H1 (cell line): ENCODE data around the gene GNAS. TPM values are rescaled to one million over a fixed set of nuclear protein-coding genes. Genes with fewer than 3 reads are reported as not detected.

Experiments
- polyA plus RNA-seq, 7 experiments: library from polyadenylated mRNA; depleted of rRNA in 3 of 7; stranded (reverse) in 5 of 7; unstranded in 2 of 7; fragments of >200 nt in 5 of 7; fragments of 200-250 nt in 2 of 7; gene quantifications; 1 replicate in 5 of 7; 2 replicates in 1 of 7; 4 replicates in 1 of 7; pipeline versions ENCODE4 v1.2.1 to v1.2.3, GENCODE V29; 2011 to 2013; ENCODE audit warnings: missing spikeins in 2 of 7, mixed read lengths in 2 of 7
- total RNA-seq: library from RNA; stranded (reverse); fragmentation: NEBNext Ultra II Directional; extraction: Animal tissue kit (Norgen Biotek cat#: 25700); gene quantifications from 2 replicates; pipeline ENCODE4 v1.2.1, GENCODE V29; 2021
- TF ChIP-seq, protein P1 (sequence below): fragments of 300-600 bp; sonication (generic); IDR thresholded peaks from 2 replicates; pipeline ENCODE4 v1.7.1; 2012; ENCODE audit warnings: low read length, moderate library complexity, mild to moderate bottlenecking, inconsistent platforms; ENCODE audit not compliant: insufficient replicate concordance

Gene GNAS
- total and polyA plus RNA-seq, 2 of the 8 experiments (the other 6 are each of a cell fraction or from before 2014, with no cell fraction given) = 989 to 1,613 TPM

- TF ChIP-seq, protein P1, sequence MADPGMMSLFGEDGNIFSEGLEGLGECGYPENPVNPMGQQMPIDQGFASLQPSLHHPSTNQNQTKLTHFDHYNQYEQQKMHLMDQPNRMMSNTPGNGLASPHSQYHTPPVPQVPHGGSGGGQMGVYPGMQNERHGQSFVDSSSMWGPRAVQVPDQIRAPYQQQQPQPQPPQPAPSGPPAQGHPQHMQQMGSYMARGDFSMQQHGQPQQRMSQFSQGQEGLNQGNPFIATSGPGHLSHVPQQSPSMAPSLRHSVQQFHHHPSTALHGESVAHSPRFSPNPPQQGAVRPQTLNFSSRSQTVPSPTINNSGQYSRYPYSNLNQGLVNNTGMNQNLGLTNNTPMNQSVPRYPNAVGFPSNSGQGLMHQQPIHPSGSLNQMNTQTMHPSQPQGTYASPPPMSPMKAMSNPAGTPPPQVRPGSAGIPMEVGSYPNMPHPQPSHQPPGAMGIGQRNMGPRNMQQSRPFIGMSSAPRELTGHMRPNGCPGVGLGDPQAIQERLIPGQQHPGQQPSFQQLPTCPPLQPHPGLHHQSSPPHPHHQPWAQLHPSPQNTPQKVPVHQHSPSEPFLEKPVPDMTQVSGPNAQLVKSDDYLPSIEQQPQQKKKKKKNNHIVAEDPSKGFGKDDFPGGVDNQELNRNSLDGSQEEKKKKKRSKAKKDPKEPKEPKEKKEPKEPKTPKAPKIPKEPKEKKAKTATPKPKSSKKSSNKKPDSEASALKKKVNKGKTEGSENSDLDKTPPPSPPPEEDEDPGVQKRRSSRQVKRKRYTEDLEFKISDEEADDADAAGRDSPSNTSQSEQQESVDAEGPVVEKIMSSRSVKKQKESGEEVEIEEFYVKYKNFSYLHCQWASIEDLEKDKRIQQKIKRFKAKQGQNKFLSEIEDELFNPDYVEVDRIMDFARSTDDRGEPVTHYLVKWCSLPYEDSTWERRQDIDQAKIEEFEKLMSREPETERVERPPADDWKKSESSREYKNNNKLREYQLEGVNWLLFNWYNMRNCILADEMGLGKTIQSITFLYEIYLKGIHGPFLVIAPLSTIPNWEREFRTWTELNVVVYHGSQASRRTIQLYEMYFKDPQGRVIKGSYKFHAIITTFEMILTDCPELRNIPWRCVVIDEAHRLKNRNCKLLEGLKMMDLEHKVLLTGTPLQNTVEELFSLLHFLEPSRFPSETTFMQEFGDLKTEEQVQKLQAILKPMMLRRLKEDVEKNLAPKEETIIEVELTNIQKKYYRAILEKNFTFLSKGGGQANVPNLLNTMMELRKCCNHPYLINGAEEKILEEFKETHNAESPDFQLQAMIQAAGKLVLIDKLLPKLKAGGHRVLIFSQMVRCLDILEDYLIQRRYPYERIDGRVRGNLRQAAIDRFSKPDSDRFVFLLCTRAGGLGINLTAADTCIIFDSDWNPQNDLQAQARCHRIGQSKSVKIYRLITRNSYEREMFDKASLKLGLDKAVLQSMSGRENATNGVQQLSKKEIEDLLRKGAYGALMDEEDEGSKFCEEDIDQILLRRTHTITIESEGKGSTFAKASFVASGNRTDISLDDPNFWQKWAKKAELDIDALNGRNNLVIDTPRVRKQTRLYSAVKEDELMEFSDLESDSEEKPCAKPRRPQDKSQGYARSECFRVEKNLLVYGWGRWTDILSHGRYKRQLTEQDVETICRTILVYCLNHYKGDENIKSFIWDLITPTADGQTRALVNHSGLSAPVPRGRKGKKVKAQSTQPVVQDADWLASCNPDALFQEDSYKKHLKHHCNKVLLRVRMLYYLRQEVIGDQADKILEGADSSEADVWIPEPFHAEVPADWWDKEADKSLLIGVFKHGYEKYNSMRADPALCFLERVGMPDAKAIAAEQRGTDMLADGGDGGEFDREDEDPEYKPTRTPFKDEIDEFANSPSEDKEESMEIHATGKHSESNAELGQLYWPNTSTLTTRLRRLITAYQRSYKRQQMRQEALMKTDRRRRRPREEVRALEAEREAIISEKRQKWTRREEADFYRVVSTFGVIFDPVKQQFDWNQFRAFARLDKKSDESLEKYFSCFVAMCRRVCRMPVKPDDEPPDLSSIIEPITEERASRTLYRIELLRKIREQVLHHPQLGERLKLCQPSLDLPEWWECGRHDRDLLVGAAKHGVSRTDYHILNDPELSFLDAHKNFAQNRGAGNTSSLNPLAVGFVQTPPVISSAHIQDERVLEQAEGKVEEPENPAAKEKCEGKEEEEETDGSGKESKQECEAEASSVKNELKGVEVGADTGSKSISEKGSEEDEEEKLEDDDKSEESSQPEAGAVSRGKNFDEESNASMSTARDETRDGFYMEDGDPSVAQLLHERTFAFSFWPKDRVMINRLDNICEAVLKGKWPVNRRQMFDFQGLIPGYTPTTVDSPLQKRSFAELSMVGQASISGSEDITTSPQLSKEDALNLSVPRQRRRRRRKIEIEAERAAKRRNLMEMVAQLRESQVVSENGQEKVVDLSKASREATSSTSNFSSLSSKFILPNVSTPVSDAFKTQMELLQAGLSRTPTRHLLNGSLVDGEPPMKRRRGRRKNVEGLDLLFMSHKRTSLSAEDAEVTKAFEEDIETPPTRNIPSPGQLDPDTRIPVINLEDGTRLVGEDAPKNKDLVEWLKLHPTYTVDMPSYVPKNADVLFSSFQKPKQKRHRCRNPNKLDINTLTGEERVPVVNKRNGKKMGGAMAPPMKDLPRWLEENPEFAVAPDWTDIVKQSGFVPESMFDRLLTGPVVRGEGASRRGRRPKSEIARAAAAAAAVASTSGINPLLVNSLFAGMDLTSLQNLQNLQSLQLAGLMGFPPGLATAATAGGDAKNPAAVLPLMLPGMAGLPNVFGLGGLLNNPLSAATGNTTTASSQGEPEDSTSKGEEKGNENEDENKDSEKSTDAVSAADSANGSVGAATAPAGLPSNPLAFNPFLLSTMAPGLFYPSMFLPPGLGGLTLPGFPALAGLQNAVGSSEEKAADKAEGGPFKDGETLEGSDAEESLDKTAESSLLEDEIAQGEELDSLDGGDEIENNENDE = no peak
Observed at GRCh38 chr20:58875541-58876134, 23.1 kb downstream of the GNAS start (continued).
